SJSA1 (cell line): ENCODE data around the gene KLC1. TPM values are rescaled to one million over a fixed set of nuclear protein-coding genes. Genes with fewer than 3 reads are reported as not detected.

Source experiments
- DNase-seq, 2 experiments: peaks; one replicate each; pipeline ENCODE4 v3.0.0-alpha.2; 2015 to 2020; ENCODE audit warnings: low spot score in 2 of 2, low read depth in 1 of 2
- H3K27ac ChIP-seq: fragments of 250-450 bp; sonication (Bioruptor Pico); 2 replicates; pipeline ENCODE4 v1.5.1; 2020; ENCODE audit warnings: mild to moderate bottlenecking, moderate library complexity
- H3K27me3 ChIP-seq: fragments of 250-450 bp; sonication (Bioruptor Pico); replicated peaks from 2 replicates; pipeline ENCODE4 v1.5.1; 2020; ENCODE audit warnings: mild to moderate bottlenecking, moderate library complexity
- H3K36me3 ChIP-seq: fragments of 250-450 bp; sonication (Bioruptor Pico); 2 replicates; pipeline ENCODE4 v1.5.1; 2020; ENCODE audit warnings: mild to moderate bottlenecking
- H3K4me1 ChIP-seq: fragments of 250-450 bp; sonication (Bioruptor Pico); replicated peaks from 2 replicates; pipeline ENCODE4 v1.6.1; 2021; ENCODE audit warnings: mild to moderate bottlenecking
- H3K4me3 ChIP-seq: fragments of 250-450 bp; sonication (Bioruptor Pico); 2 replicates; pipeline ENCODE4 v1.5.1; 2020; ENCODE audit warnings: mild to moderate bottlenecking
- H3K9me3 ChIP-seq: fragments of 250-450 bp; sonication (Bioruptor Pico); replicated peaks from 2 replicates; pipeline ENCODE4 v1.5.1; 2020; ENCODE audit warnings: mild to moderate bottlenecking
- total RNA-seq: library from RNA; depleted of rRNA; stranded (reverse); fragments of >200 nt; shearing (Covaris generic); gene quantifications from 2 replicates; pipeline ENCODE4 v1.2.3, GENCODE V29; 2014

Gene KLC1
- total RNA-seq, 1 experiment from 2014 or later: 196 TPM

- DNase-seq: no peak
- Histone ChIP-seq H3K9me3 (no peaks in the 10 kb centered on the region), H3K4me3 (no peak overlapping the region), H3K36me3 (peaks cover 42% of the 10 kb centered on the region), H3K27ac (no peak overlapping the region), H3K27me3 (no peaks in the 10 kb centered on the region), H3K4me1 (no peaks in the 10 kb centered on the region)
Observed at GRCh38 chr14:103734081-103734888, 105.3 kb downstream of the KLC1 start.

GRCh38 chr14:103735022-103735421, 106.0 kb downstream of the KLC1 start:
- no peak for DNase-seq
- Histone ChIP-seq H3K9me3 (no peaks in the 10 kb centered on the region), H3K4me1 (no peaks in the 10 kb centered on the region), H3K4me3 (no peak overlapping the region), H3K36me3 (peaks cover 35% of the 10 kb centered on the region), H3K27ac (no peak overlapping the region), H3K27me3 (no peaks in the 10 kb centered on the region)

DNA sequence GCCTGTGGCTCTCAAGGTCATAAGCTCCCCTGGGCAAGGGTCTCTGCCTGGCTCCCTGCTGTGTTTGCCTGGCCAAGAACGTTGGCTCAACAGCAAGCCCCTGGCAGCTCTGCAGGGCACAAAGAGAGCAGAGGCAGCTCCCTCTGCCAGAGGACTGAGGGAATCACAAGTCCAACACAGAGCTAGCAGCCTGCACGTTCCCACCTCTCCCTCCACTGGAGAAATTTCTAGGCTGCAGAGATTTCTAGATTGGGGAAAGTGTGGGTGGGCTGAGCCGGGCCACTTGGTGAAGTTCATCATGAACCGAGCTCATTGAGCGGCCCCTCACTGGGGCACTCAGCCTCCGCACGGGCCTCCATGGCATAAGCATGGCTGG, 106.4 kb downstream of the KLC1 start:
- Histone ChIP-seq H3K4me1 (peaks cover 2% of the 10 kb centered on the region), H3K4me3 (no peak overlapping the region), H3K27me3 (no peaks in the 10 kb centered on the region), H3K36me3 (peaks cover 35% of the 10 kb centered on the region), H3K9me3 (no peaks in the 10 kb centered on the region), H3K27ac (no peak overlapping the region)
- DNase-seq: no peak

GRCh38 chr14:103735815-103736545, 107.0 kb downstream of the KLC1 start:
- H3K4me3 ChIP-seq: no peak overlapping the region
- no peak overlapping the region for H3K27ac ChIP-seq
- H3K27me3 ChIP-seq: no peaks in the 10 kb centered on the region
- peaks cover 8% of the 10 kb centered on the region for H3K4me1 ChIP-seq
- H3K36me3 ChIP-seq: peaks cover 31% of the 10 kb centered on the region
- DNase-seq: no peak
- H3K9me3 ChIP-seq: no peaks in the 10 kb centered on the region

DNA sequence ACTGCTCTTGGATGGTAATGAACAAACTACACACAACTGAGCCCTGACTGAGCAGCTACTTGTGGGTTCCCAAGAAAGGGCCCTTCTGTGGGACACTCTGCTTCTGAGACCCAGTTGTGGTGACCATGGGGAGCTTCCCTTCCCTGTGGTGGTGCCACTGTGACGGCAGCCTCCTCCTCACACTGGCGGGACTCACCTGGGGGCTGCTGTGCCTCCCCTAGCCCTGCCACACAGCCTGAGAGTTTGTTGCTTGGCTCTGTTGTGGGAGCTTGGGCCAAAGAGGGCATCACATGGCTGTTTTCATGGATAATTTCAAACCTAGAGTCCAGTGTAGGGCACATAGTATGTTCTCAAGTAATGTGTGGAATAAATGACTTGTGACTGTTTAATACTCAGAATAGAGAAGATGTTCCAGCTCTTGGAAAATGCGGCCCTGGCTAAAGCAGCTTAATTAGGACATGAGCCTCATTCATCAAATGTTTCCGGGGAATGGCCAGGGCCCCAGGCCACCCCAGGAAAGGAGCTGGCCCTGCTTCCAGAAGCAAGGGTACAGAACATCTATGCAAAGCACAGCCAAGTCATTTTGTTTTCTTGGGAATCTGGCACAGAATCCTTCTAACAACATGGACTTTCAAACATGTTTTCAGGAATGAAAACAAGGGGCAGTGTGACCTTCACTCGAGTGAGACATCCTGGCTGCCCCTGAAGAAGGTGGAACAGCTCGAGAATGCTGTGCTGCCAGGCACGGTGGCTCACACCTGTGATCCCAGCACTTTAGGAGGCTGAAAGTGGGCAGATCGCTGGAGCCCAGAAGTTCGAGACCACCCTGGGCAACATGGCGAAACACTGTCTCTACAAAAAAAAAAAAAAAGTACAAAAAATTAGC, 107.8 kb downstream of the KLC1 start:
- Histone ChIP-seq H3K27me3 (no peaks in the 10 kb centered on the region), H3K36me3 (peaks cover 28% of the 10 kb centered on the region), H3K4me1 (peaks cover 16% of the 10 kb centered on the region), H3K27ac (no peak overlapping the region), H3K9me3 (no peaks in the 10 kb centered on the region), H3K4me3 (no peak overlapping the region)
- no peak for DNase-seq

DNA sequence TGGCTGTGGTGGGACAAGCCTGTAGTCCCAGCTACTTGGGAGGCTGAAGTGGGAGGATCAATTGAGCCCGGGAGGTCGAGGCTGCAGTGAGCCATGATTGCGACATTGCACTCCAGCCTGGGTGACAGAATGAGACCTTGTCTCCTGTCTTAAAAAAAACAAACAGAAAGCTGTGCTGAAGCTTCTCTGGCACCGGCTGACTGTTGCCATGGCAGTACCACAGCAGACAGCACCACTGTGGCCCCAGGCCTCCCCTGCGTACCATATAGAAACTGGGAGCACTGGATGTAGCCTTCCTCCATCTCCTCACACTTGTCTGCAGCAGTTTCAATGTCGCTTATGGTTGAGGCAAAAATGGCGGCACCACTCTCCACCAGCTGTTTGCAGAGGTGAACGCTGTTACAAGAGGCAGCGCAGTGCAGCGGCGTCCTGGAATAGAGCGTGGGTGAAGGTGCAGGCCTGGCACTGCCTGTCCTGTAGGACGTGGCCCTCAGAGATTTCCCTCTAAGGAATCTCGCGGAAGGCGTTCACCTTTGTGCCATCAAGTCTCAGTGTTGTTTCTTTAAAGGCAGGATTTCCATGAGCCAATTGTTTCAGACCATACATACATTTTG, 108.5 kb downstream of the KLC1 start:
- Histone ChIP-seq H3K4me1 (peaks cover 23% of the 10 kb centered on the region), H3K9me3 (no peaks in the 10 kb centered on the region), H3K27ac (no peak overlapping the region), H3K36me3 (peaks cover 22% of the 10 kb centered on the region), H3K27me3 (no peaks in the 10 kb centered on the region), H3K4me3 (no peak overlapping the region)
- DNase-seq: no peak

DNA sequence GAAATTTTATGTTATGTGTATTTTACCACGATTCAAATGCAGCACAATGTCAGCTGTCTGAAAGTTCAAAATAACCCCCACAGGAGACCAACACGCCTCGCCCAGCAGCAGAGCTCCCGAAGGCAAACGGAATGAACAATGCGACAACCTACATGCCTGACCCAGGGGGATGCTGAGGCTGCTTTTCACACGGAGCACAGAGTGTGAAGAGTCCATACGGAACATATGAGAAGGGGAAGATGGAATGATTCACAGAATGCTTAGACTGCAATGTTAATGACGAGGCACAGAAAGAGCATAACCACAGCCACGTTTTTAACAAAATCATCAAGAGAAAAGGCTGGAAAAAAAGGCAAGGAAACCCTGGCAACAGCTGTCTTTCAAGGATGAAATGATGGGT, 109.2 kb downstream of the KLC1 start:
- Histone ChIP-seq H3K27me3 (no peaks in the 10 kb centered on the region), H3K36me3 (peaks cover 18% of the 10 kb centered on the region), H3K4me1 (peaks cover 24% of the 10 kb centered on the region), H3K27ac (no peak overlapping the region), H3K4me3 (no peak overlapping the region), H3K9me3 (no peaks in the 10 kb centered on the region)
- DNase-seq: no peak

DNA sequence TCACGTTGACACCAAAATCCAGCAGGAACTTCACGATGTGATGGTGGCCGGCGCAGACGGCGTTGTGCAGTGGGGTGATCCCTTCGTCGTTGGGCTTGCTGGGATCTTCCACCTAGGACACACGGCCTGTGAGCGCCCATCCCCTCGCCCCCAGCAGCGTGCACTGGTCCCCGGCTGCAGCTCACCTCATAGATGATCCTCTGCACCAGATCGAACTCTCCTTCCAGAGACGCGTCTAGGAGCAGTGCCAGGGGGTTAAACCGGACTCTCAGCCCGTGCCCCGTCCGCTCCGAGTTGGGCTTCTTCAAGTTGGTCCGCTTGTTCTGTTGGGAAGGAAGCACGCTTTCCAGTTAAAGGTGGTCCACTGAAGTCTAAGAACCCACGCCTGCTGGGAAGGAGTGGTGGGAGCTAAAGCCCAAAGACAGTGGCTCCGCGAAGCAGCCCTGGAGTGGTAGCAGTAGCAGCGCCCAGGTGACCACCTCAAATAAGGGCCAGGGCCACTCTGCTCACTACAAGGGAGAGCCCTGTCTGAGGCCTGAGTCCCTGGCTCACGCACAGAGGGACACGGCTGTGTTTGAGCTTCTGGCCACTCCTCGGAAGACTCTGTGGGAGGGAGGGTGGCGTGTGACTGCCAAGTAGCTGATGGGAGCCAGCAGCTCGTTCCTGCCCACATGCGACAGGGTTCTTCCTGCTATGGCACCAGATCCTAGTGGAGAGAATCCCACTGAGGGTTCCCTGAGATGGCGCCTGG, 109.9 kb downstream of the KLC1 start:
- Histone ChIP-seq H3K36me3 (peaks cover 11% of the 10 kb centered on the region), H3K4me1 (peaks cover 24% of the 10 kb centered on the region), H3K27ac (no peak overlapping the region), H3K27me3 (no peaks in the 10 kb centered on the region), H3K4me3 (no peak overlapping the region), H3K9me3 (no peaks in the 10 kb centered on the region)
- no peak for DNase-seq

DNA sequence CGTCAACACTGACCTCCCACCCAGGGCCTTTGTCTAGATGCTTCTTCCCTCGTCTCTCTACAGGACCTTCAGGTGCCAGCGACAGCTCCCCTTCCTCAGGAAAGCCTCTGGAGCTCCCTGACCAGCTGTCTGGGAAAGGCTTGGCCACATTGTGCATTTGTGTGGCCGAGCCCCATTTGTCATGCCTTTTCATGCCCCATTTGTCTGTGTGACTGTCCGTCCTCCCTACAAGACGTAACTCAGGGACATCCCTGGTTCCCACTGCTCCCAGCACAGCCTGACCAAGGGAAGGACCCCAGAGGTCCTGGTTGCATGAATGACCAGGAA, 110.4 kb downstream of the KLC1 start:
- H3K4me3 ChIP-seq: no peak overlapping the region
- DNase-seq: no peak
- peaks cover 24% of the 10 kb centered on the region for H3K4me1 ChIP-seq
- H3K36me3 ChIP-seq: peaks cover 7% of the 10 kb centered on the region
- no peaks in the 10 kb centered on the region for H3K27me3 ChIP-seq
- H3K27ac ChIP-seq: no peak overlapping the region
- no peaks in the 10 kb centered on the region for H3K9me3 ChIP-seq

DNA sequence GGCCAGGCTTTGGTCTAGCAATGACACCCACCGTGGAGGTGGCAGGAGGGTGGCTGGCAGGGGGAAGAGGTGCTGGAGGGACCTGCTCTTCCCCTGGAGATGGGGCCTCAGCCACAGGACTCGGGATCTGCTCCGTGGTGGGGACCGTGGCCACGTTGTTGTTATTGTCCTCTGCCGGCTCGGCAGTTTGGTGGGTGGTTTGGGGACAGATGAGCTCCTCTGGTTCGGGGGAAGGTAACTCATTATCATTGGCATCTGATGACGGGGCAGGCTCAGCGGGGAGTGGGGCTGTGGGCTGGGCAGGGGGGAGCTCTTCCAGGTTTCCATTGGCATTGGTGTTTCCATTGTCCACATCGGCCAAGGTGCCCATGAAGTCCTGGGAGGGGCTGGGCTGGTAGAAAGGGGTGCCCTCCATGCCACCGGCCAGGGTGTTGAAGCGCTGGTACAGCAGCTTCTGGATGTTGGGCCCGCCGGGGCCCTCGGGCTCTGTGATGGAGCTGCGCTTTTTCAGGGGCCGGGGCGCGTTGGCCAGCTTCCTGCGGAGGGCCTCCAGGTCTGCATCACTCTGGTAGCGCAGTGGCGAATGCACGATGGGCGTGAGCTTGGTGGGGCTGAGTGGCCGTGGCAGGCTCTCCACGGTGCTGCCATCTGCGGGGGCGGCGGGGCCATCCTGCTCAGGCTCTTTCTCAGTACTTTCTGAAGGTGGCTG, 110.9 kb downstream of the KLC1 start:
- DNase-seq: no peak
- Histone ChIP-seq H3K27ac (peak overlapping the region; percentile 82; the same call in 1 of the 2 replicates), H3K27me3 (no peaks in the 10 kb centered on the region), H3K4me3 (no peak overlapping the region), H3K9me3 (no peaks in the 10 kb centered on the region), H3K4me1 (peaks cover 24% of the 10 kb centered on the region), H3K36me3 (peaks cover 6% of the 10 kb centered on the region)

DNA sequence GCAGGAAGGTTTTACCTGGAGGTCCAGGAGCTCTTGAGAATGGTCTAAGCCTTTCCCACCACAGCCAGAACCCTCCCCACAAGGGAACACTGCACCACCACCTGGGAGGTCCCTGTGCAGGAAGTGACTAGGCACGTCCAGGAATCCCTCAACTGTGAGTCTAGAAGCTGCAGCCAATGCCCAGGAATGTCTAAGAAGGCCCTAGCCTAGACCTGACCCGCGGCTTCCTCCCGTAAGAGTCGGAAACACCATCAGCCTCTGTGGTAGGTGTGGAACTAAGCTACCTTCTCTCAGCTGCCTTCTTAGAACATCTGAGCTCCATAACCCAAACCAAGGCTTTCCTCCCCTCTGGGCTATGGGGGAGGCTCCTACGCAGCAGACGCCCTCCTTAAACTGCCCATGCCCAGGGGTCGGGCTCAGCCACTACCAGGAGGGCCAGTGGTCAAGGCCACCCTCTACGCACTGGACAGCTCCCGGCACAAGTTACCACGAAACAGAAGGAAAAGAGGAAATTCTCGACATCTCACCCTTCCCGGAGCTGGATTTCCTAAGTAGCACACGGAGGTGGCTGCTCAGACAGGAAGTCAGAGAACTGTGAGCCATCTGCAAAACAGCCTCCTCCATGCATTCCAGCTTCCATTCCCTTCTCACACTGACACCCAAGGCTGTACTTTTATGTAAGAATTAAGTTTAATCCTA, 112.1 kb downstream of the KLC1 start:
- Histone ChIP-seq H3K9me3 (no peaks in the 10 kb centered on the region), H3K4me1 (peaks cover 24% of the 10 kb centered on the region), H3K36me3 (peaks cover 6% of the 10 kb centered on the region), H3K27me3 (no peaks in the 10 kb centered on the region), H3K4me3 (no peak overlapping the region), H3K27ac (peak overlapping the region; percentile 82)
- DNase-seq: peak; percentile 67 to 85

DNA sequence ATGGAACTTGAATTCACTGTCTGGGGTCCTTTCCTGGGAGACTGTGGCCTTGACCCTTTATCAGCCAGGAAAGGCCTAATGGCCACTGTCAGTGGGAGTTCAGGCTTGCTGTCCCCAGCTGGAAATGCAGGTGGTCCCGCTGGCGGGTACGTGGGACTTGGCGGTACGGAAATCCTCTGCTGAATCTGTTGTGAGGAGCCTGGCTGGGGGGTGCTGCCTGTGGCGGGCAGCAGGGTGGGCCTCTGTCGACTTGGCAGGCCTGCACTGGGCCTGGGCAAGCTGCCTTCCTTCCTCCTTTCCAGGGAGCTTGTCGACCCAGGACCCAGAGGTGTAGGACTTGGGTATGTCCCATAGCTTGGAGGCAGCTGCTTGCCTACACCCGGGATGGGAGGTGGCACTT, 112.9 kb downstream of the KLC1 start:
- H3K27me3 ChIP-seq: no peaks in the 10 kb centered on the region
- no peak overlapping the region for H3K4me3 ChIP-seq
- H3K27ac ChIP-seq: peak overlapping the region; percentile 82
- H3K36me3 ChIP-seq: peaks cover 6% of the 10 kb centered on the region
- no peak for DNase-seq
- H3K9me3 ChIP-seq: no peaks in the 10 kb centered on the region
- peaks cover 24% of the 10 kb centered on the region for H3K4me1 ChIP-seq
